Measurements from ENCODE around the gene NOP9. TPM values are rescaled to one million over a fixed set of nuclear protein-coding genes. Genes with fewer than 3 reads are reported as not detected.

Gene NOP9
- total and polyA plus RNA-seq, 9 of the 15 experiments (the other 6 are each of a cell fraction or from before 2014, with no cell fraction given): 1.0 to 27.9 (median 15.1) TPM

DNA sequence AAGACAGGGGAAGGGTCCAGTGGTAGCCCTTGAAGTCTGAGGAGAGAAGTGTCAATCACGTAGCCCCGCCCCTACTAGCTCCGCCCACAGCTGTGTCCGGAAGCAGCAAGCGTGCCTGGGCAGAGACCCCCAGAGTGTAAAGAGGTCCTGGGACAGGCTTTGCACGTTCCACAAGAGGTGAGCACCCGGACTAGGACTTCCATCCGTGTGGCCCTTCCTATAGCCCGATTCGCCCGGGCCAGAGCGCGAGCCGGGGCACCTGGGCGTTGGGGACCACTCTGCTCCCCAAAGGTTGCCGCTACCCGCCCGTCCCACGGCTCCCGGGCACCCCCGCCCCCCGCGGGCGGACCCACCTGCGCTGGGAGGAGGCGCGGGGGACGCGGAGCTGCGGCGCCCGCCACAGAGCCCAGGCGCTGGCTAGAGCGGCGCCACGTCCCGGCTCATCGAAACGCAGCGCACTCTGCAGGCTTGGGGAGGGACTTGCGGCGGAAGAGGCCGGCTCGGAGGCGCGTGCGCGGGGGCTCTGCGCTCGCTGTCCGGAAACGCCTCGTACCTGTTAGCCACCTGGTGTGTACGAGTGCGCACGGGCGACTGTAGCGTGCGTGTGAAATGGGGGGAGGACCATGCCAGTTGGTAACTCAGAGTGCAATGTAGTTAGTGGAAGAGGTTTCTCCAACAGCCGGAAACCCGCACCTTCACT, 28.4 kb upstream of the NOP9 start, which contains the start of gene RABGGTA (continued):
- TF ChIP-seq, protein P1, sequence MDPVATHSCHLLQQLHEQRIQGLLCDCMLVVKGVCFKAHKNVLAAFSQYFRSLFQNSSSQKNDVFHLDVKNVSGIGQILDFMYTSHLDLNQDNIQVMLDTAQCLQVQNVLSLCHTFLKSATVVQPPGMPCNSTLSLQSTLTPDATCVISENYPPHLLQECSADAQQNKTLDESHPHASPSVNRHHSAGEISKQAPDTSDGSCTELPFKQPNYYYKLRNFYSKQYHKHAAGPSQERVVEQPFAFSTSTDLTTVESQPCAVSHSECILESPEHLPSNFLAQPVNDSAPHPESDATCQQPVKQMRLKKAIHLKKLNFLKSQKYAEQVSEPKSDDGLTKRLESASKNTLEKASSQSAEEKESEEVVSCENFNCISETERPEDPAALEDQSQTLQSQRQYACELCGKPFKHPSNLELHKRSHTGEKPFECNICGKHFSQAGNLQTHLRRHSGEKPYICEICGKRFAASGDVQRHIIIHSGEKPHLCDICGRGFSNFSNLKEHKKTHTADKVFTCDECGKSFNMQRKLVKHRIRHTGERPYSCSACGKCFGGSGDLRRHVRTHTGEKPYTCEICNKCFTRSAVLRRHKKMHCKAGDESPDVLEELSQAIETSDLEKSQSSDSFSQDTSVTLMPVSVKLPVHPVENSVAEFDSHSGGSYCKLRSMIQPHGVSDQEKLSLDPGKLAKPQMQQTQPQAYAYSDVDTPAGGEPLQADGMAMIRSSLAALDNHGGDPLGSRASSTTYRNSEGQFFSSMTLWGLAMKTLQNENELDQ (CRISPR knock-in tag; IDR thresholded peaks at IDR 0.05; ENCODE audit: borderline replicate concordance): no peak
- TF ChIP-seq, protein P2, sequence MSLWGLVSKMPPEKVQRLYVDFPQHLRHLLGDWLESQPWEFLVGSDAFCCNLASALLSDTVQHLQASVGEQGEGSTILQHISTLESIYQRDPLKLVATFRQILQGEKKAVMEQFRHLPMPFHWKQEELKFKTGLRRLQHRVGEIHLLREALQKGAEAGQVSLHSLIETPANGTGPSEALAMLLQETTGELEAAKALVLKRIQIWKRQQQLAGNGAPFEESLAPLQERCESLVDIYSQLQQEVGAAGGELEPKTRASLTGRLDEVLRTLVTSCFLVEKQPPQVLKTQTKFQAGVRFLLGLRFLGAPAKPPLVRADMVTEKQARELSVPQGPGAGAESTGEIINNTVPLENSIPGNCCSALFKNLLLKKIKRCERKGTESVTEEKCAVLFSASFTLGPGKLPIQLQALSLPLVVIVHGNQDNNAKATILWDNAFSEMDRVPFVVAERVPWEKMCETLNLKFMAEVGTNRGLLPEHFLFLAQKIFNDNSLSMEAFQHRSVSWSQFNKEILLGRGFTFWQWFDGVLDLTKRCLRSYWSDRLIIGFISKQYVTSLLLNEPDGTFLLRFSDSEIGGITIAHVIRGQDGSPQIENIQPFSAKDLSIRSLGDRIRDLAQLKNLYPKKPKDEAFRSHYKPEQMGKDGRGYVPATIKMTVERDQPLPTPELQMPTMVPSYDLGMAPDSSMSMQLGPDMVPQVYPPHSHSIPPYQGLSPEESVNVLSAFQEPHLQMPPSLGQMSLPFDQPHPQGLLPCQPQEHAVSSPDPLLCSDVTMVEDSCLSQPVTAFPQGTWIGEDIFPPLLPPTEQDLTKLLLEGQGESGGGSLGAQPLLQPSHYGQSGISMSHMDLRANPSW (CRISPR knock-in tag; IDR thresholded peaks at IDR 0.05): no peak
- TF ChIP-seq HDAC3 (IDR thresholded peaks at IDR 0.05; ENCODE audit: borderline replicate concordance, partially characterized antibody) (no peak), SMARCC2 (IDR thresholded peaks at IDR 0.05; ENCODE audit: low read depth) (no peak), CCNT2 (IDR thresholded peaks at IDR 0.05; ENCODE audit: borderline replicate concordance, extremely low read depth, insufficient read length, low read depth, low read length) (peak; percentile 88), ZNF217 (CRISPR knock-in tag; IDR thresholded peaks at IDR 0.05) (no peak), MAZ (CRISPR knock-in tag; conservative IDR thresholded peaks at IDR 0.05 in 1 of 2, IDR thresholded peaks at IDR 0.05 in 1 of 2) (peak; percentile 87 to 88), ZNF586 (CRISPR knock-in tag; conservative IDR thresholded peaks at IDR 0.05) (no peak), HIVEP1 (CRISPR knock-in tag; IDR thresholded peaks at IDR 0.05) (no peak), ZFX (CRISPR knock-in tag; IDR thresholded peaks at IDR 0.05) (peak; percentile 52; the same call in 1 of the 2 replicates), PHF8 (IDR thresholded peaks at IDR 0.05; ENCODE audit: borderline replicate concordance, low read length) (peak; percentile 86; the same call in 1 of the 2 replicates), ZC3H8 (IDR thresholded peaks at IDR 0.05) (no peak), ZNF41 (CRISPR knock-in tag; conservative IDR thresholded peaks at IDR 0.05) (no peak)
- TF ChIP-seq, protein P3, sequence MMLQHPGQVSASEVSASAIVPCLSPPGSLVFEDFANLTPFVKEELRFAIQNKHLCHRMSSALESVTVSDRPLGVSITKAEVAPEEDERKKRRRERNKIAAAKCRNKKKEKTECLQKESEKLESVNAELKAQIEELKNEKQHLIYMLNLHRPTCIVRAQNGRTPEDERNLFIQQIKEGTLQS (IDR thresholded peaks at IDR 0.05): no peak
- TF ChIP-seq, protein P3 (CRISPR knock-in tag; conservative IDR thresholded peaks at IDR 0.05): no peak
- TF ChIP-seq, protein P4, sequence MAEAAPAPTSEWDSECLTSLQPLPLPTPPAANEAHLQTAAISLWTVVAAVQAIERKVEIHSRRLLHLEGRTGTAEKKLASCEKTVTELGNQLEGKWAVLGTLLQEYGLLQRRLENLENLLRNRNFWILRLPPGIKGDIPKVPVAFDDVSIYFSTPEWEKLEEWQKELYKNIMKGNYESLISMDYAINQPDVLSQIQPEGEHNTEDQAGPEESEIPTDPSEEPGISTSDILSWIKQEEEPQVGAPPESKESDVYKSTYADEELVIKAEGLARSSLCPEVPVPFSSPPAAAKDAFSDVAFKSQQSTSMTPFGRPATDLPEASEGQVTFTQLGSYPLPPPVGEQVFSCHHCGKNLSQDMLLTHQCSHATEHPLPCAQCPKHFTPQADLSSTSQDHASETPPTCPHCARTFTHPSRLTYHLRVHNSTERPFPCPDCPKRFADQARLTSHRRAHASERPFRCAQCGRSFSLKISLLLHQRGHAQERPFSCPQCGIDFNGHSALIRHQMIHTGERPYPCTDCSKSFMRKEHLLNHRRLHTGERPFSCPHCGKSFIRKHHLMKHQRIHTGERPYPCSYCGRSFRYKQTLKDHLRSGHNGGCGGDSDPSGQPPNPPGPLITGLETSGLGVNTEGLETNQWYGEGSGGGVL (CRISPR knock-in tag; IDR thresholded peaks at IDR 0.05): no peak
- TF ChIP-seq, protein P5, sequence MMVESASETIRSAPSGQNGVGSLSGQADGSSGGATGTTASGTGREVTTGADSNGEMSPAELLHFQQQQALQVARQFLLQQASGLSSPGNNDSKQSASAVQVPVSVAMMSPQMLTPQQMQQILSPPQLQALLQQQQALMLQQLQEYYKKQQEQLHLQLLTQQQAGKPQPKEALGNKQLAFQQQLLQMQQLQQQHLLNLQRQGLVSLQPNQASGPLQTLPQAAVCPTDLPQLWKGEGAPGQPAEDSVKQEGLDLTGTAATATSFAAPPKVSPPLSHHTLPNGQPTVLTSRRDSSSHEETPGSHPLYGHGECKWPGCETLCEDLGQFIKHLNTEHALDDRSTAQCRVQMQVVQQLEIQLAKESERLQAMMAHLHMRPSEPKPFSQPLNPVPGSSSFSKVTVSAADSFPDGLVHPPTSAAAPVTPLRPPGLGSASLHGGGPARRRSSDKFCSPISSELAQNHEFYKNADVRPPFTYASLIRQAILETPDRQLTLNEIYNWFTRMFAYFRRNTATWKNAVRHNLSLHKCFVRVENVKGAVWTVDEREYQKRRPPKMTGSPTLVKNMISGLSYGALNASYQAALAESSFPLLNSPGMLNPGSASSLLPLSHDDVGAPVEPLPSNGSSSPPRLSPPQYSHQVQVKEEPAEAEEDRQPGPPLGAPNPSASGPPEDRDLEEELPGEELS (CRISPR knock-in tag; IDR thresholded peaks at IDR 0.05; ENCODE audit: borderline replicate concordance): no peak
